Progenitor cell of endocrine pancreas (in vitro differentiated cells): ENCODE data around the gene BLOC1S1. TPM values are rescaled to one million over a fixed set of nuclear protein-coding genes. Genes with fewer than 3 reads are reported as not detected.
A peak's percentile ranks its signal among the peaks of the same experiment; 100 is the strongest.

Source experiments
- DNase-seq: peaks from one replicate; pipeline ENCODE4 v3.0.0; 2021; ENCODE audit warnings: low spot score; ENCODE audit not compliant: unreplicated experiment
- H3K27ac Mint-ChIP-seq: 2 replicates; pipeline ENCODE4 v1.8.0; 2021; ENCODE audit warnings: mild to moderate bottlenecking, moderate library complexity, mixed read lengths
- H3K27me3 Mint-ChIP-seq: 2 replicates; pipeline ENCODE4 v1.8.0; 2021; ENCODE audit warnings: mixed read lengths
- H3K36me3 Mint-ChIP-seq: 2 replicates; pipeline ENCODE4 v1.8.0; 2022; ENCODE audit warnings: mixed read lengths; ENCODE audit not compliant: insufficient read depth
- H3K4me1 Mint-ChIP-seq: 2 replicates; pipeline ENCODE4 v1.8.0; 2021; ENCODE audit warnings: low read depth, mixed read lengths
- H3K4me3 Mint-ChIP-seq: 2 replicates; pipeline ENCODE4 v1.8.0; 2021; ENCODE audit warnings: low read depth, mild to moderate bottlenecking, moderate library complexity, mixed read lengths
- H3K9me3 Mint-ChIP-seq: 2 replicates; pipeline ENCODE4 v1.8.0; 2021; ENCODE audit warnings: low read depth, mixed read lengths
- total RNA-seq: library from RNA; stranded (reverse); gene quantifications from 2 replicates; pipeline ENCODE4 v1.2.1, GENCODE V29; 2021
- TF ChIP-seq, protein P1 (sequence below): fragments of 200-600 bp; sonication (generic); IDR thresholded peaks from one replicate; pipeline ENCODE4 v1.5.0; 2021; ENCODE audit warnings: antibody characterized with exemption, mild to moderate bottlenecking; ENCODE audit not compliant: unreplicated experiment

BLOC1S1 gene
- total RNA-seq, 1 donor from 2014 or later = 65.8 TPM

DNA sequence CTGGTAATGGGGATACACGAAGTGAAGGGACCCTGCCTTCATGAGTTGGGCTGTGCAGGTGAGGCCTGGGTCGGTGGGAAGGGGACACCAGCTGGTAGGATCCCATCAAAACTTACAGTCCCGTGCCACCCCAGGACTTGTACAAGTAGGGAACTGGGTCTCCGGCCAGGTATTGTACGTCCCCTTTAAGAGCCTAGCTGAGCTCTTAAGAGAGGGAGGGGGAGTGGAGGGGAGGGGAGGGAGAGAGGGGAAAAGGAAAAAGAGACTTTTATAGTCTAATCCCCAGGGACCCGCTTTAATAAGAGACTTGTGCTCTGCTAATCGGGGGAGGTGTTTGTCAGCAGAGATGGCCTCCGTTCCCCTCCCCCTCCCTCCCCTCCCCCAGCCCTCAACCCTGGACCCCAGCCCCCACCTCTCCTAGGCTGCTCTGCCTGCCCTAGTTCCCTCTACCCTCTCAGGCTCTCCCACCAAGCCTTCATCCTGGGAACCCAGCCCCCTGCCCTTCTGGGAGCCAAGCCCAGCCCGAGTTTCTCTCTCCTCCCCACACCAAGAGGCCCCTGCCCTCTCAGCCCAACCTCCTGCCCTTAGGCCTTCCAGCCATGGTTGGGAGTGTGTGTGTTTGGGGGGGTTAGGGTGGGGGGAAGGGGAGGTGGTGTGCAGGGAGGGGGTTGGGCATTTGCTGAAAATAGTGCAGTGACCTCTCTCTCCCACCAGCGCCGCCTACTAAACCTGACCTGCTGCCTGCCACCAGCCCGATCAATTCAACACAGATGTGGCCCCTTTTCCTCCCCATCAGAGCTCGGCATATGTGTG is 29.7 kb downstream of the BLOC1S1 start:
- H3K4me1 Mint-ChIP-seq = peaks cover 44% of the 10 kb centered on the region

GRCh38 chr12:55746174-55746912 is 30.5 kb downstream of the BLOC1S1 start:
- H3K4me3 Mint-ChIP-seq = peak overlapping the region; percentile 95
- H3K27ac Mint-ChIP-seq = peak overlapping the region; percentile 92
- TF ChIP-seq, protein P1, sequence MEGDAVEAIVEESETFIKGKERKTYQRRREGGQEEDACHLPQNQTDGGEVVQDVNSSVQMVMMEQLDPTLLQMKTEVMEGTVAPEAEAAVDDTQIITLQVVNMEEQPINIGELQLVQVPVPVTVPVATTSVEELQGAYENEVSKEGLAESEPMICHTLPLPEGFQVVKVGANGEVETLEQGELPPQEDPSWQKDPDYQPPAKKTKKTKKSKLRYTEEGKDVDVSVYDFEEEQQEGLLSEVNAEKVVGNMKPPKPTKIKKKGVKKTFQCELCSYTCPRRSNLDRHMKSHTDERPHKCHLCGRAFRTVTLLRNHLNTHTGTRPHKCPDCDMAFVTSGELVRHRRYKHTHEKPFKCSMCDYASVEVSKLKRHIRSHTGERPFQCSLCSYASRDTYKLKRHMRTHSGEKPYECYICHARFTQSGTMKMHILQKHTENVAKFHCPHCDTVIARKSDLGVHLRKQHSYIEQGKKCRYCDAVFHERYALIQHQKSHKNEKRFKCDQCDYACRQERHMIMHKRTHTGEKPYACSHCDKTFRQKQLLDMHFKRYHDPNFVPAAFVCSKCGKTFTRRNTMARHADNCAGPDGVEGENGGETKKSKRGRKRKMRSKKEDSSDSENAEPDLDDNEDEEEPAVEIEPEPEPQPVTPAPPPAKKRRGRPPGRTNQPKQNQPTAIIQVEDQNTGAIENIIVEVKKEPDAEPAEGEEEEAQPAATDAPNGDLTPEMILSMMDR = no peak
- peaks cover 44% of the 10 kb centered on the region for H3K4me1 Mint-ChIP-seq
- H3K27me3 Mint-ChIP-seq = peaks cover 4% of the 10 kb centered on the region
- no peaks in the 10 kb centered on the region for H3K9me3 Mint-ChIP-seq
- DNase-seq = no peak
- H3K36me3 Mint-ChIP-seq = peaks cover 16% of the 10 kb centered on the region

More for the DNA sequence above, 29.7 kb downstream of the BLOC1S1 start:
- Mint-ChIP-seq H3K36me3 (peaks cover 16% of the 10 kb centered on the region), H3K27ac (peak overlapping the region; percentile 96), H3K4me3 (peak overlapping the region; percentile 95), H3K27me3 (peaks cover 4% of the 10 kb centered on the region), H3K9me3 (no peaks in the 10 kb centered on the region)
- TF ChIP-seq, protein P1 = peak; percentile 34
- DNase-seq = peak; percentile 62

- peaks cover 17% of the 10 kb centered on the region for H3K36me3 Mint-ChIP-seq
- no peak for DNase-seq
- no peak overlapping the region for H3K4me3 Mint-ChIP-seq
- H3K27me3 Mint-ChIP-seq = peaks cover 3% of the 10 kb centered on the region
- no peaks in the 10 kb centered on the region for H3K9me3 Mint-ChIP-seq
- H3K27ac Mint-ChIP-seq = peak overlapping the region; percentile 92
- TF ChIP-seq, protein P1 = no peak
- peaks cover 42% of the 10 kb centered on the region for H3K4me1 Mint-ChIP-seq
Measured at GRCh38 chr12:55746913-55747231, 31.0 kb downstream of the BLOC1S1 start.

DNA sequence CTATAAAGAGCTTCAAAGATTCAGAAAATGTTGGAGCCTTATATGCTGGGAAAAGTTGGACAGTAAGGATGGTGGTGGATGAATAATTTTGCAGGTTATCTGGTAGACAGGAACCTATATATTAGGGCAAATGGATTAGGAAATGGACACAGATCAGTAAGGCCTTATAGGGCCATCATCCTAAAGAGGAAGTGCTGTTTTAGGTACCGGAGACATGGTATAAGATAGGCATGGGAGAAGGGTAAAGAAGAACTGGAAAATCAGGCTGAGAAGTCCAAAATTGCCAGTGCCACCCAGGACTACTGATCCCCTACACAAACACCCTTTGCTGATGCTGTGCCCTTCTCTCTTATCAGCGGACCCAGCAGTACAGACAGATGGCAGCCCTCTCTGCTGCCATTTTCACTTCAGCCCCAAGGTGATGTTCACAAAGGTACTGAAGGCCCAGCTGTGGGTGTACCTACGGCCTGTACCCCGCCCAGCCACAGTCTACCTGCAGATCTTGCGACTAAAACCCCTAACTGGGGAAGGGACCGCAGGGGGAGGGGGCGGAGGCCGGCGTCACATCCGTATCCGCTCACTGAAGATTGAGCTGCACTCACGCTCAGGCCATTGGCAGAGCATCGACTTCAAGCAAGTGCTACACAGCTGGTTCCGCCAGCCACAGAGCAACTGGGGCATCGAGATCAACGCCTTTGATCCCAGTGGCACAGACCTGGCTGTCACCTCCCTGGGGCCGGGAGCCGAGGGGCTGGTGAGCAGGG is 32.6 kb downstream of the BLOC1S1 start:
- Mint-ChIP-seq H3K4me1 (peaks cover 34% of the 10 kb centered on the region), H3K9me3 (no peaks in the 10 kb centered on the region), H3K27ac (peak overlapping the region; percentile 46), H3K27me3 (no peaks in the 10 kb centered on the region), H3K36me3 (peaks cover 20% of the 10 kb centered on the region), H3K4me3 (no peak overlapping the region)
- TF ChIP-seq, protein P1 = no peak
- no peak for DNase-seq

- peak overlapping the region; percentile 47 for H3K27ac Mint-ChIP-seq
Measured at GRCh38 chr12:55755246-55755645, 39.4 kb downstream of the BLOC1S1 start.

More at GRCh38 chr12:55755246-55755645, 39.4 kb downstream of the BLOC1S1 start:
- Mint-ChIP-seq H3K4me1 (peaks cover 5% of the 10 kb centered on the region), H3K9me3 (no peaks in the 10 kb centered on the region), H3K36me3 (peaks cover 21% of the 10 kb centered on the region), H3K4me3 (no peak overlapping the region), H3K27me3 (no peaks in the 10 kb centered on the region)
- DNase-seq = no peak
- TF ChIP-seq, protein P1 = no peak
